DOHH2 (cell line): ENCODE results near the gene KDM7A.

Experiments used
- H3F3A ChIP-seq: fragments of 200-600 bp; sonication (generic), shearing (Covaris generic); 2 replicates; pipeline ENCODE4 v1.6.0; 2016; ENCODE audit warnings: antibody characterized with exemption, mild to moderate bottlenecking; ENCODE audit not compliant: control insufficient read depth, insufficient read depth
- H3K27ac ChIP-seq: fragments of 200-600 bp; sonication (generic); 2 replicates; pipeline ENCODE4 v1.5.1; 2014; ENCODE audit warnings: low read depth, mild to moderate bottlenecking, low read length, moderate library complexity
- H3K27me3 ChIP-seq: fragments of 200-600 bp; sonication (generic); 2 replicates; pipeline ENCODE4 v1.6.1; 2014; ENCODE audit warnings: mild to moderate bottlenecking, low read length, mixed read lengths; ENCODE audit not compliant: control insufficient read depth
- H3K36me3 ChIP-seq: fragments of 200-600 bp; sonication (generic); 2 replicates; pipeline ENCODE4 v1.6.1; 2014; ENCODE audit warnings: mild to moderate bottlenecking, low read length, moderate library complexity, mixed read lengths; ENCODE audit not compliant: control insufficient read depth
- H3K4me1 ChIP-seq: fragments of 200-600 bp; sonication (generic); 2 replicates; pipeline ENCODE4 v1.6.1; 2014; ENCODE audit warnings: mild to moderate bottlenecking, low read length, mixed read lengths; ENCODE audit not compliant: control insufficient read depth
- H3K4me2 ChIP-seq: fragments of 200-600 bp; sonication (generic); 2 replicates; pipeline ENCODE4 v1.6.0; 2014; ENCODE audit warnings: mild to moderate bottlenecking, low read length, moderate library complexity
- H3K4me3 ChIP-seq: fragments of 200-600 bp; sonication (generic); 2 replicates; pipeline ENCODE4 v1.5.1; 2014; ENCODE audit warnings: mild to moderate bottlenecking, low read length, mixed read lengths
- H3K79me2 ChIP-seq: fragments of 200-600 bp; sonication (generic); 2 replicates; pipeline ENCODE4 v1.6.1; 2014; ENCODE audit warnings: mild to moderate bottlenecking, low read length, mixed read lengths; ENCODE audit not compliant: control insufficient read depth
- H3K9me2 ChIP-seq: fragments of 200-600 bp; sonication (generic); replicated peaks from 2 replicates; pipeline ENCODE4 v1.6.1; 2014; ENCODE audit warnings: mild to moderate bottlenecking, low read length, mixed read lengths; ENCODE audit not compliant: control insufficient read depth
- H3K9me3 ChIP-seq: fragments of 200-600 bp; sonication (generic); 2 replicates; pipeline ENCODE4 v1.6.1; 2014; ENCODE audit warnings: antibody characterized with exemption, low read length, mixed read lengths; ENCODE audit not compliant: control insufficient read depth, insufficient read depth
- H4K20me1 ChIP-seq: fragments of 200-600 bp; sonication (generic); 2 replicates; pipeline ENCODE4 v1.6.0; 2014; ENCODE audit warnings: low read depth, mild to moderate bottlenecking, antibody characterized with exemption, low read length, moderate library complexity; ENCODE audit not compliant: control insufficient read depth, insufficient read depth
- EZH2phosphoT487 ChIP-seq: fragments of 200-600 bp; sonication (generic); IDR thresholded peaks from 2 replicates; pipeline ENCODE4 v1.6.1; 2017; ENCODE audit warnings: borderline replicate concordance, mild to moderate bottlenecking, antibody characterized with exemption, low read length, moderate library complexity, mixed read lengths
- TF ChIP-seq, protein P1 (sequence below): fragments of 200-600 bp; sonication (generic); IDR thresholded peaks from one replicate; pipeline ENCODE4 v1.5.1; 2014; ENCODE audit warnings: antibody characterized with exemption, mild to moderate bottlenecking, low read depth, low read length; ENCODE audit not compliant: poor library complexity, severe bottlenecking

KDM7A gene

DNA sequence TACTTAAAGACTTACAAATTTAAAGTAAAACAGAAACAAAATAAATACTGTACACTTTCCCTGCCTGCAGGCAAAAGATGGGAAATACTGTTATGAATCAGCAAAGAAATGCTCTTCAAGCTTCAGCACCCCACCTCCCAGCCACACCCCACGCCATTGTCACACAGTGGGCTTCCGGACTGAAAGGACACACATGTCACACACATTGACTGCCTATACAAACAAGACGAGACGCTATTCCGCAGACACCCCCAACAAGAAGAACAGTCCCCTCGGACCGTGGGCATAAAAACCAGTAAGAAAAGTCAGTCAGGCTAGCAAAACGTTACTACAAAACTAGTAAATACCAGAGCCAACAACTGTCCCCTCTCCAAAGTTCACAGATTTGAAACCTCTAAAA, 91.8 kb downstream of the KDM7A start:
- H3K4me3 ChIP-seq = no peak overlapping the region
- H3K4me1 ChIP-seq = peaks cover 7% of the 10 kb centered on the region
- H3K4me2 ChIP-seq = no peak overlapping the region
- H3F3A ChIP-seq = peaks cover 6% of the 10 kb centered on the region; the same call in 1 of the 2 replicates
- no peaks in the 10 kb centered on the region for H3K79me2 ChIP-seq
- H3K9me3 ChIP-seq = no peaks in the 10 kb centered on the region
- H3K9me2 ChIP-seq = no peaks in the 10 kb centered on the region
- H3K36me3 ChIP-seq = peaks cover 25% of the 10 kb centered on the region
- 0 out of 2 replicates have a peak, but pooled peaks cover 3% of the 10 kb centered on the region for H4K20me1 ChIP-seq
- H3K27ac ChIP-seq = no peak overlapping the region
- TF ChIP-seq, protein P1, sequence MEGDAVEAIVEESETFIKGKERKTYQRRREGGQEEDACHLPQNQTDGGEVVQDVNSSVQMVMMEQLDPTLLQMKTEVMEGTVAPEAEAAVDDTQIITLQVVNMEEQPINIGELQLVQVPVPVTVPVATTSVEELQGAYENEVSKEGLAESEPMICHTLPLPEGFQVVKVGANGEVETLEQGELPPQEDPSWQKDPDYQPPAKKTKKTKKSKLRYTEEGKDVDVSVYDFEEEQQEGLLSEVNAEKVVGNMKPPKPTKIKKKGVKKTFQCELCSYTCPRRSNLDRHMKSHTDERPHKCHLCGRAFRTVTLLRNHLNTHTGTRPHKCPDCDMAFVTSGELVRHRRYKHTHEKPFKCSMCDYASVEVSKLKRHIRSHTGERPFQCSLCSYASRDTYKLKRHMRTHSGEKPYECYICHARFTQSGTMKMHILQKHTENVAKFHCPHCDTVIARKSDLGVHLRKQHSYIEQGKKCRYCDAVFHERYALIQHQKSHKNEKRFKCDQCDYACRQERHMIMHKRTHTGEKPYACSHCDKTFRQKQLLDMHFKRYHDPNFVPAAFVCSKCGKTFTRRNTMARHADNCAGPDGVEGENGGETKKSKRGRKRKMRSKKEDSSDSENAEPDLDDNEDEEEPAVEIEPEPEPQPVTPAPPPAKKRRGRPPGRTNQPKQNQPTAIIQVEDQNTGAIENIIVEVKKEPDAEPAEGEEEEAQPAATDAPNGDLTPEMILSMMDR = no peak
- no peak for TF ChIP-seq EZH2phosphoT487
- H3K27me3 ChIP-seq = peaks cover 6% of the 10 kb centered on the region; the same call in 1 of the 2 replicates

GRCh38 chr7:140084142-140084655, 92.6 kb downstream of the KDM7A start:
- H4K20me1 ChIP-seq = 0 out of 2 replicates have a peak, but pooled peaks cover 3% of the 10 kb centered on the region

DNA sequence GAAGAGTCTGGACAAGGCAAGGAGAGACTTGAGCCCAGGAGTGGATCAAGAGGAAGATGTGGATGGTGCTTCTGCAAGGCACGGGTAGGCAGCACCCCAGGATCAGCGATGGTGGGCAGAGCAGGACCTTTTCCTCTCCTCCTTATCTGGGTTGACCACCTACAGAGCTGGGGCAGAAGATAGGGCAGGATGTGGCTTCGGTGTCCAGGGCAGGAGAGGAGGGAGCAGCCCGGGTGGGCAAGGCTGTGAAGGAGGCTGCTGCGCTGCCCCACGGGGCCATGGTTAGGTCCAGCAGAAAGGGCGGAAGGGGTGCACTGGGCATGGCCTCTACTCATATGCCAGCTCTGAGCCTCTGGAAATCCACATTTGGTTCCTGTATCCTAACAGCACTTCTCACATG, 94.0 kb downstream of the KDM7A start:
- Histone ChIP-seq H3K36me3 (peaks cover 6% of the 10 kb centered on the region; the same call in 1 of the 2 replicates), H3K9me2 (no peaks in the 10 kb centered on the region), H3K27ac (no peak overlapping the region), H3K27me3 (peaks cover 6% of the 10 kb centered on the region; the same call in 1 of the 2 replicates), H3K4me3 (no peak overlapping the region), H3K79me2 (no peaks in the 10 kb centered on the region), H3K9me3 (no peaks in the 10 kb centered on the region), H3K4me2 (no peak overlapping the region), H3K4me1 (peaks cover 7% of the 10 kb centered on the region), H4K20me1 (0 out of 2 replicates have a peak, but pooled peaks cover 3% of the 10 kb centered on the region), H3F3A (peaks cover 6% of the 10 kb centered on the region; the same call in 1 of the 2 replicates)
- TF ChIP-seq, protein P1 = no peak
- TF ChIP-seq EZH2phosphoT487 = no peak

More at GRCh38 chr7:140084142-140084655, 92.6 kb downstream of the KDM7A start:
- Histone ChIP-seq H3K4me3 (no peak overlapping the region), H3F3A (peaks cover 6% of the 10 kb centered on the region; the same call in 1 of the 2 replicates), H3K4me1 (peaks cover 7% of the 10 kb centered on the region), H3K9me2 (no peaks in the 10 kb centered on the region), H3K27me3 (peaks cover 6% of the 10 kb centered on the region; the same call in 1 of the 2 replicates), H3K36me3 (peaks cover 17% of the 10 kb centered on the region), H3K79me2 (no peaks in the 10 kb centered on the region), H3K27ac (no peak overlapping the region), H3K9me3 (no peaks in the 10 kb centered on the region), H3K4me2 (no peak overlapping the region)
- TF ChIP-seq, protein P1 = no peak
- TF ChIP-seq EZH2phosphoT487 = no peak
